ENCODE measurements around the gene ENGASE.

GRCh38 chr17:79133214-79133613 is 58.6 kb downstream of the ENGASE start:
- TF ChIP-seq CTCF (IDR thresholded peaks at IDR 0.05) (no peak), POLR2AphosphoS5 (IDR thresholded peaks at IDR 0.05) (no peak), POLR2A (IDR thresholded peaks at IDR 0.05) (no peak)
